OCI-LY3 (cell line): ENCODE measurements around the gene ANAPC10.

Experiments used
- EZH2phosphoT487 ChIP-seq: fragments of 200-600 bp; shearing (Covaris generic); IDR thresholded peaks from 2 replicates; pipeline ENCODE4 v1.6.1; 2018; ENCODE audit warnings: antibody characterized with exemption, mixed run types, low read depth
- TF ChIP-seq, protein P1 (sequence below): fragments of 200-600, 300-600 bp; sonication (generic); IDR thresholded peaks from 2 replicates; pipeline ENCODE4 v1.5.1; 2014; ENCODE audit warnings: antibody characterized with exemption, low read length, low read depth

DNA sequence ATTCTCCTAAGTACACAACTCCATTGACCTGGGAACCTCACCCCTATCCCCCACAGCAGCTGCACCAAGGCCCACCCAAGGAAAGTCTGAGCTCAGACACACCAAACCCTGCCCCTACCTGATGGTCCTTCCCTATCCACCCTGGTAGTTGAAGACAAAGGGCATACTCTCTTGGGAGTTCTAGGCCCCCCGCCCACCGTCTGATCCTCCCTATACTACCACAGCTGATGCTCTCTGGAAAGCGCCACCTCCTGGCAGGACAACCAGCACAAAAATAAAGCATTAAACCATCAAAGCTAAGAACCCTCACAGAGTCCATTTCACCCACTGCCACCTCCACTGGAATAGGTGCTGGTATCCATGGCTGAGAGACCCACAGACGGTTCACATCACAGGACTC, 83.6 kb downstream of the ANAPC10 start:
- TF ChIP-seq, protein P1, sequence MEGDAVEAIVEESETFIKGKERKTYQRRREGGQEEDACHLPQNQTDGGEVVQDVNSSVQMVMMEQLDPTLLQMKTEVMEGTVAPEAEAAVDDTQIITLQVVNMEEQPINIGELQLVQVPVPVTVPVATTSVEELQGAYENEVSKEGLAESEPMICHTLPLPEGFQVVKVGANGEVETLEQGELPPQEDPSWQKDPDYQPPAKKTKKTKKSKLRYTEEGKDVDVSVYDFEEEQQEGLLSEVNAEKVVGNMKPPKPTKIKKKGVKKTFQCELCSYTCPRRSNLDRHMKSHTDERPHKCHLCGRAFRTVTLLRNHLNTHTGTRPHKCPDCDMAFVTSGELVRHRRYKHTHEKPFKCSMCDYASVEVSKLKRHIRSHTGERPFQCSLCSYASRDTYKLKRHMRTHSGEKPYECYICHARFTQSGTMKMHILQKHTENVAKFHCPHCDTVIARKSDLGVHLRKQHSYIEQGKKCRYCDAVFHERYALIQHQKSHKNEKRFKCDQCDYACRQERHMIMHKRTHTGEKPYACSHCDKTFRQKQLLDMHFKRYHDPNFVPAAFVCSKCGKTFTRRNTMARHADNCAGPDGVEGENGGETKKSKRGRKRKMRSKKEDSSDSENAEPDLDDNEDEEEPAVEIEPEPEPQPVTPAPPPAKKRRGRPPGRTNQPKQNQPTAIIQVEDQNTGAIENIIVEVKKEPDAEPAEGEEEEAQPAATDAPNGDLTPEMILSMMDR, result peak; percentile 20; the same call in 1 of the 2 replicates
- TF ChIP-seq EZH2phosphoT487, result no peak
